Rectal smooth muscle tissue (tissue), 1 donor: ENCODE data around the gene ANGPTL7.

ENCODE experiments used
- H3K27ac ChIP-seq: one replicate; pipeline ENCODE4 v1.7.0; 2013; ENCODE audit warnings: low read depth, low read length, inconsistent platforms
- H3K27me3 ChIP-seq: one replicate; pipeline ENCODE4 v1.7.0; 2013; ENCODE audit warnings: low read length; ENCODE audit not compliant: control insufficient read depth, insufficient read depth
- H3K36me3 ChIP-seq: one replicate; pipeline ENCODE4 v1.7.0; 2013; ENCODE audit warnings: low read length; ENCODE audit not compliant: control insufficient read depth, insufficient read depth
- H3K4me1 ChIP-seq: one replicate; pipeline ENCODE4 v1.7.0; 2013; ENCODE audit warnings: low read length; ENCODE audit not compliant: control insufficient read depth, insufficient read depth
- H3K4me3 ChIP-seq: one replicate; pipeline ENCODE4 v1.7.0; 2013; ENCODE audit warnings: low read length
- H3K9ac ChIP-seq: one replicate; pipeline ENCODE4 v1.7.0; 2013; ENCODE audit warnings: low read length

Gene ANGPTL7

DNA sequence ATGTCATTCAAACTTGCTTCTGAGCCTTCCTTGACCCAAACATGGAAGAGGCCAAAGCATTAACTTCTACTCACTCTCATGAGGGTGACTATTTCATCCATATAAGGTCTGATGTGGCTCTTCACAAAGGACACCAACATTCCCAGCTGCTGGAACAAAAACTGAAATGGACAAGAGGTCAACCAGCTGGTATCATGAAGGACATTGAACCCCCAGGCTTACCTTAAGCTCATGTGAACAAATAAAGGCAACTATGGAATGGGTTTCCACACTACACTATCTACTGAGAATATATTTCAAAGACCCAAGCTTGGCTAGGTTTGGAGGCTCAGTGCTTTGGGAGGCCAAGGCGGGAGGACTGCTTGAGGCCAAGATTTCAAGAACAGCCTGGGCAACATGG lies 26.9 kb downstream of the ANGPTL7 start:
- Histone ChIP-seq H3K9ac (no peak overlapping the region), H3K27me3 (no peaks in the 10 kb centered on the region), H3K4me3 (no peak overlapping the region), H3K4me1 (no peaks in the 10 kb centered on the region), H3K27ac (no peak overlapping the region), H3K36me3 (peaks cover 15% of the 10 kb centered on the region)

DNA sequence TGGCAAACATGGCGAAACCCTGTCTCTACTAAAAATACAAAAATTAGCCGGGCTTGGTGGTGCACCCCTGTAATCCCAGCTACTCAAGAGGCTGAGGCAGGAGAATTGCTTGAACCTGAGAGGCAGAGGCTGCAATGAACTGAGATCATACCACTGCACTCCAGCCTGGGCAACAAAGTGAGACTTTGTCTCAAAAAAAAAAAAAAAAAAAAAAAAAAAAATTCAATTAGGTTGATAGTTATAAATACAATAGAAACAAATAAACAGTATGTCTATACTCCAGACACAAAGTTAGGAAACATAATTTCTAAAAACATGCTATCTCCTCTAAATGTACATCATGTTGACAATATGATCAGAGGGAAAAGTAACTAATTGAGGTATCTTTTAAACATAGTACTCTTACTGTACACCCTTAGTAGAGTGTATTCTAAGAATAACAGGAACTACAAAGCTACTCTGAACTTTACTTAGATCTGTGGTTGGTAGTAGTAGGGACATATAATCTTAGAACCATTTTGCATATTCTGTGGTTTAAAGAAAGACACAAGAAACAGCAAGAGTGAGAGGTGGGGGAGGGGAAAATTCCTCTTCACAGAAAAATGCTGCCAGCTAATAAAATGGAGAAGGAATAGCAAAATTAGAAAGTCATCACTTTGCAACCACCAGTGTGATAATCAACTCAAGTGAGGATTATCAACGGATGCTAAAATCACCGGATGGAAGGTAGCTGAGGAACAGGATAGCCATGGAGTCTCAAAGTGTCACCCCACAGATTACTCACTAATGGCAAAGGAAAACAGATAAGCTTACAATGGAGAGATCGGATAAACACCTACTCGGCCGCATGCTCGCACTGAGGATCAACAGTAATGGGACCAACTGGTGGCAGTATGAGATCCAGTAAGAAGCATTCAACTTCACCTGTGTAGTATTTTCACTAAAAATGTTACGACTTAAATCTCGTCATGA lies 38.2 kb downstream of the ANGPTL7 start:
- Histone ChIP-seq H3K27ac (no peak overlapping the region), H3K4me1 (no peaks in the 10 kb centered on the region), H3K36me3 (peaks cover 34% of the 10 kb centered on the region), H3K27me3 (no peaks in the 10 kb centered on the region), H3K4me3 (no peak overlapping the region), H3K9ac (no peak overlapping the region)

DNA sequence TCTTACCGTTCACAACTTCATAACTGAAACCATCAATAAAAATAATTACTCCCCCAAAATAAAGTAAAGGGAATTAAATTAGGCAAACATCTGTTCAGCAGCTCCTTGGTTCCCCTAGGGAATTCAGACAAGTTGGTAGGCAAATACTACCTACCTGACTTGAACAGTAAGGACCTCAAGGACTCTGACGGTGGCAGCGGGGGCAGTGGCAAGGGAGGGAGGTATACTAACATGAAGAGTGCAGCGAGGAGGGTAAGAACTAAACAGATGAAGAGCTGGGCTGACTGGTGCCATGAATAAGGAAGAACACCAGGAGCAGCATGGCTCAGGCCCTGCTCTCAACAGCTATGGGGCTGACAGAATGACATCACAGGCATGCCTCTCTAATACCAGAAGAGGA lies 40.0 kb downstream of the ANGPTL7 start:
- Histone ChIP-seq H3K4me1 (no peaks in the 10 kb centered on the region), H3K27me3 (no peaks in the 10 kb centered on the region)

DNA sequence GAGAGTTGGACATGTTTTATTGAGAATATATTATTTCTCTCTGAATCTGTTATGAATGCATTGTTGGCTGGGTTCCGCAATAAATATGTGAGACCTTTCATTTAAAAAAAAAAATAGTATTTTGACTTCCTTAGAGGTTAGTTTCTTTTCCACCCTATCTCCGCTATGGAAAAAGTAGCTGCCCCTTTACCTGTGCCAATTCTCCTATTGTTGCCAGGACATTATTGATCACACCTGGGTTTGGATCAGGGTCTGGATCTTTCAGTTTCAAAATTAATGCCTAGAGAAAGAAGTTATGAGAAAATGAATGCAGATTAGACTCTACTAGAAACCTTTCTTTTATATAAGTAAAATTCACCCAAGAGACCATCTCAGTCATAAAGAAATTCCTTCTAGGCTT lies 44.1 kb downstream of the ANGPTL7 start:
- Histone ChIP-seq H3K4me1 (no peaks in the 10 kb centered on the region), H3K9ac (no peak overlapping the region), H3K36me3 (peaks cover 61% of the 10 kb centered on the region), H3K4me3 (no peak overlapping the region), H3K27ac (no peak overlapping the region), H3K27me3 (no peaks in the 10 kb centered on the region)

More for the DNA sequence above, 40.0 kb downstream of the ANGPTL7 start:
- H3K36me3 ChIP-seq: peaks cover 44% of the 10 kb centered on the region
- no peak overlapping the region for H3K4me3 ChIP-seq
- H3K9ac ChIP-seq: no peak overlapping the region
- no peak overlapping the region for H3K27ac ChIP-seq

DNA sequence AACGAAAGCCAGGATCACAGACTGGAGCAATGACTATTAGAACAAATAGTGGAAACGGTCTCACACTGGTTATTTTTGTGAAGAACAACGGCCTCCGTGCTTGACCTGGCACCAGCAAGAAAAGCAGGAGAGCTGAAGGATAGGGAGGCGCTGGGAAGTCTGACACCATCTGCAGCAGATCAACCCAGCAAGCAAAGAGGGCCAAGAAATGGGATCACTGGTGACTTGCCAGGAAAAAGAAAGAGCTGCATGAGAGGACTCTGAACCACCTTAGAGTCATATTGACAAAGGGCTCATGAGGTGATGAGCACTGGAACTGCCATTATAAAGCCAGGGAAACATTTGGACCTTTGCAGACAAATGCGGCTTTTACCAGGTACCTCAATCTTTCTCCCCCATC lies 48.2 kb downstream of the ANGPTL7 start:
- Histone ChIP-seq H3K36me3 (peaks cover 50% of the 10 kb centered on the region), H3K27ac (no peak overlapping the region), H3K9ac (no peak overlapping the region), H3K4me3 (no peak overlapping the region), H3K4me1 (no peaks in the 10 kb centered on the region), H3K27me3 (no peaks in the 10 kb centered on the region)

DNA sequence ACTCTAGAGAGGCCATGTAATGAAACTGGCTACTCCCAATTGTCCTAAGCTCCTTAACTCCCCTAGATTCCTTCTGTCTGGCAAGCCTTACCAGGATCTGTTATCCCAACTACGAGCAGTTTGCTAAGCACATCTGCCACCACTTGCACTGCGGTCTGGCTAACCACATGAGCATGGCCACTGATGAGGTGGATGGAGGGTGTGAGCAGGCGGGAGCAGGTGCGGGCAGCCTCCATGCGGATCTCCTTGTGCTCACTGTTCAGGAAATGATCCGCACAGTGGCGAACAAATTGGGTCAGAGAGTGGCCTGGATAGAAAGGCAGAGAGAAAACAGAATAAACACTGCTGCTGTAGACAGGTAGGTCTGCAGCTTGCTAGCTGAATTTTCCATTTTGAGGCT lies 49.2 kb downstream of the ANGPTL7 start:
- Histone ChIP-seq H3K27ac (no peak overlapping the region), H3K36me3 (peaks cover 48% of the 10 kb centered on the region)

DNA sequence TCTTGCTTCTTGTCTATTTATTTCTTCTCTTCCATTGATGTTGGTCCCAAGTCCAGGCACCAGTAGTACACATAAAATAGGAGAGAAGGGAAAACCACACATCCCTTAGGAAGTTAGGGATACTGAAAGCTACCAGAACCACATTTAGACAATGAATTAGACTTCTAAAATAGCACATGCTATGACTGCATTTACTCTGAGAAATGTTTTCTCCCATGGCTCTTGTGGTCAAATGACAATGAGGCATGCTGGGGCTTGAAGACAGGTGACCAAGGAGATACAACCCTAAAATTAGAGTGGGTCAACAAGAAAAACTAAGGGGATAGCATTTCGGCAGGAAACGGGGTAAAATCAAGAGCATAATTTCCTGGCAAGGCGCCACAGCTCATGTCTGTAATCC lies 56.1 kb downstream of the ANGPTL7 start:
- no peaks in the 10 kb centered on the region for H3K27me3 ChIP-seq
- H3K27ac ChIP-seq: no peak overlapping the region
- no peak overlapping the region for H3K9ac ChIP-seq
- H3K4me1 ChIP-seq: no peaks in the 10 kb centered on the region
- H3K4me3 ChIP-seq: no peak overlapping the region
- peaks cover 30% of the 10 kb centered on the region for H3K36me3 ChIP-seq

More for the DNA sequence above, 49.2 kb downstream of the ANGPTL7 start:
- Histone ChIP-seq H3K4me3 (no peak overlapping the region), H3K9ac (no peak overlapping the region), H3K4me1 (no peaks in the 10 kb centered on the region), H3K27me3 (no peaks in the 10 kb centered on the region)
